Skin of body (tissue), 2 donors: ENCODE measurements around the gene LDB3. TPM values are rescaled to one million over a fixed set of nuclear protein-coding genes. Genes with fewer than 3 reads are reported as not detected.
"Not testable (repeated sequence)": the region's sequence is repeated elsewhere in the genome, so short reads cannot be mapped to it uniquely, and the experiment has no call there.

Experiments used
- DNase-seq: peaks from one replicate; lab custom pipeline; 2025; lab: John Stamatoyannopoulos, UW
- total RNA-seq: library from RNA; depleted of rRNA; stranded (reverse); fragments of >200 nt; gene quantifications from one replicate; pipeline ENCODE4 v1.2.3, GENCODE V29; 2014

LDB3 gene
- total RNA-seq, 1 donor from 2014 or later, result 25.0 TPM

DNA sequence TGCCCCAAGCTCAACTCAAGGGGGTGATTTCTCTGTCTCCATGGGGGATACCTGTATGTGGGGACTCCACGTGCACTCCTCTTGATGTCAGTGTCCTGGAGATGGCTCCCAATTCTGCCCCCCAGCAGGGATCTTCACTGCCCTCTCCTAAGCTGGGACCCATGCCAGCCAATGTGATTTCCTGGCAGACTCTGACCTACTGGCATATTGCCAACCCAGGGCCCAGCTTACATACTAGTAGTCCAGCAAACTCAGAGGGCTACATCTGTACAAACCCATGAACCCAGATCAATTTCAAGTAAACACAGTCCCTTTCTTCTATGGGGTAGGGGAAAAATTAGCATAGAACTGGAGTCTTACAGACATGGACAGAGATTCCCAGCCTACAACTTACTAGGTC lies 61.9 kb downstream of the LDB3 start:
- DNase-seq, result no peak

DNA sequence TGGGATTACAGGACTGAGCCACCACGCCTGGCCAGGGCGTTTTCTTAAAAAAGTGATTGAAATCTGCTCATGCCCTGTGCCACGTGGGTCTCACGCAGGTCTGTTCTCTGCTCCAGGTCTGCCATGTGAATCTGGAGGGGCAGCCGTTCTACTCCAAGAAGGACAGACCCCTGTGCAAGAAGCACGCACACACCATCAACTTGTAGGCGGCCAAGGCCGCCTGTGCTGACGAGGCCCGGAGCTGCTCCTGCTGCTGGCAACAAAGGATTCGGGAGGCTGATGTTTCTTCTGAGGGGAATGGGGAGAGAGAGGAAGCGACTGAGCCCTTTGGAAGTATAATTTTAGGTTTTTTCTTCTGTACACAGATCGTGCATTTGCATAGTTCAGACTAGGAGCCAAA lies 64.5 kb downstream of the LDB3 start:
- no peak for DNase-seq

GRCh38 chr10:86733260-86733671 lies 65.0 kb downstream of the LDB3 start:
- DNase-seq, result no peak

- DNase-seq, result no peak
Observed at GRCh38 chr10:86734207-86734988, 66.1 kb downstream of the LDB3 start.

GRCh38 chr10:86735278-86735677 lies 67.0 kb downstream of the LDB3 start:
- not testable (repeated sequence) for DNase-seq

DNA sequence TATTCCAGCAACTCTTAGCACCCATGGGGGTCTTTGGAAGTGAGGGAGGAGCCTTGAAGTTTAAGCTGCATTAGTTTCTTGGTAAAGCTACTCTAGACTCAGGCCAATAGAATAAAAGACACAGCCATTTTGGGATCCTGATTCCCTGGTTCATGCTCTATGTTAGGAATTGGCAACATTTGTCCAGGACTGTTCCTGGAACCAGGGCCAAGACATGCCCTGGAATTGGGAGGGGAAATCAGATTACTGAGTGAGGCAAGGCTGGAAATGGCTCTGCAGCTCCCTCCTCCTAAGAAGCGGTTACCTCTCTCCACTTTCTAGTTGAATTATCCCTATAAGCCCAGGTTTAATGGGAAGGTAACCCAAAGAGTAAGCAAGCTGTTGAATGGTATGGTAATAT lies 73.9 kb downstream of the LDB3 start:
- no peak for DNase-seq

GRCh38 chr10:86744067-86744725 lies 75.9 kb downstream of the LDB3 start:
- DNase-seq, result no peak

GRCh38 chr10:86747796-86748581 lies 79.7 kb downstream of the LDB3 start:
- DNase-seq, result peak; percentile 87

- DNase-seq, result no peak
Observed at GRCh38 chr10:86749854-86750253, 81.5 kb downstream of the LDB3 start.

DNA sequence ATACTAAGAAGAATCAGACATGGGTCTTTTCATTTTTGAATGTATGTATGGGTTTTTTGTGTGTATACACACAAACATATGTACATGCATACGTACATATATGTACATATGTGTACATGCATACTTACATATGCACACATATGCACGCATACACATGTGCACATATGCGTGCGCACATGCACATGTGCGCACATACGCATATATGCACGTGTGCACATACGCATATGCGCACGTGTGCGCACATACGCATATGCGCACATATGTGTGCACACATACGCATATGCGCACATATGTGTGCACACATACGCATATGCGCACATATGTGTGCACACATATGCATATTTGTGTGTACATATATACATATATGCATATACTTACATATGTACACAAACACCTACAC lies 83.2 kb downstream of the LDB3 start:
- no peak for DNase-seq

DNA sequence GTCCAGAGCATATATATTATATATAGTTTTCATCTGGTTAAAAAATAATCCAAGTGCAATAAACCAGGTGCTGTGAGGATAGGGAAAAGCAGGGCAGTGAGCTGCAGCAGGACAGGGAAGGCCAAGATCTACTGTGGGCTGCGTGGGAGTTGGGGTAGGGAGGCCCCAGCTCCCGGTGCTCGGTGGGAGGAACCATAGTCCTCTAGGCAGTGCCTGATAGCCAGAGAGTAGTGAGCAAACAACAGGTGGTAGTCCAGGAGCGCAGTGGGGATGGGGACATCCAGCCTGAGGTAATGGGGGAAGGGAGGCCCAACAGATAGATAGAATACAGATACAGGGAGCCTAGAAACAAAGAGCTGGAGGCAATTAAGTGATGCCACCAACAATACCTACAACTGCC lies 84.0 kb downstream of the LDB3 start:
- DNase-seq, result no peak

DNA sequence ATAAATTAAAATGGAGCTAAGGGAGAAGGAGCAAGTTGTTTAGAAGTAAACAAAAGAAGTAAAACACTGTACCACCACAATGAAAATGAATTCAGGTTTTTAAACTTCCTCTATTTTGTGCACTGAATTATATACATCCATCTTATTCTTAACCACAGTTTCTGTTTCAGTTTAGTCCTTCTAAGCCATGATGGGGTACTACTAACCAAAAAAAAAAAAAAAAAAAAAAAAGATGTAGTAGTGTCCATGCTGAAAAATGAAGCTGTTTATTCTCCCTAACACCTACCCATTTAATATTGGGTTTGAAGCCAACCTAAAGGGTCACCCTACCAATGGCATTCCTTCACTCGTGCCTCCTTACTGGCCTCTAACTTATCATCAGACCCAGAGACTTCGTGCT lies 84.7 kb downstream of the LDB3 start:
- no peak for DNase-seq

DNA sequence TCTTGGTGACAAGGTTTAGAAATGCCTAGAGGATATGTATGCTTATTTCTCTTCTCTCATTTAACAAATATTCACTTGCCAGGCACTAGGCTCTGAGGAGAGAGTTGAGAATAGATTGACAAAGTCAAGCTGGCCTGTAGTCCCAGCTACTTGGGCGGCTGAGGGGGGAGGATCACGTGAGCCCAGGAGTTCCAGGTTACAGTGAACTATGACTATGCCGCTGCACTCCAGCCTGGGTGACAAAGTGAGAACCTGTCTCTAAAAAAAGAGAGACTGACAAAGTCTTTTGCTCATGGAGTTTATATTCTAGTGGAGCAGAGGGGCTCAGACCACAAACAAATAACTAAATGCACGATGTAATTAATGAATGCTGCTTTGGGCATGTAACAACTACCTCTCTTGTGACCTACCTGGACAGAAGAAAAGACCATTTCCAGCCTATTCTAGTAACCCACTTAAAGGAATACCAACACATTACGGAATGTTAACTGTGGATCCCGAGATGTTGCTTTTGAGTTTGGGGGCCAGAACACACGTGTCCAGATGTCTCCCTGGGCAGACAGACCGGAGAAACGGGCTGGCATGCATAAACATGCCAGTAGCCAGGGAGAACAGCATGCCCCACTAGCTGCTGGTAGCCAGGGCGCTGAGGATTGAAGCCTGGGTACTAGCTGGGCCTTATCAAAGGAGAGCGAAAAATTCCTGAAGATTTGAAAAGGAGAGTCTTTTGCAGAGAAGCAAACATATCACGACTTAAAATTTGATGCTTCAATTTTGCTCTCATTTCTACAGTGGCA lies 85.5 kb downstream of the LDB3 start:
- no peak for DNase-seq

DNA sequence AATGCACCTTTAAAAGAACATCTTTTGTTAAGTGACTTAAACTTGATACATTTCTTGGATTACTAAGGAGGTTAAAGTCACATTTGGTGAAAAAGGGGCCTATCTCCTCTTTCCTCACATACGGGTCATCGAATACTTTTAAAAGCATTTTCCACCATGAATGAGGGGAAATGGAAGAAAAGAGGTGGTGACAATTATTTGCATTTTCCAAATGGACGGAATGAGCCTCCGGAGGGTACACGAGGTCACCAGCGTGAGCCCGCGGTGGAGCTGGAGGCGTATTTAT lies 87.1 kb downstream of the LDB3 start:
- DNase-seq, result peak; percentile 56

DNA sequence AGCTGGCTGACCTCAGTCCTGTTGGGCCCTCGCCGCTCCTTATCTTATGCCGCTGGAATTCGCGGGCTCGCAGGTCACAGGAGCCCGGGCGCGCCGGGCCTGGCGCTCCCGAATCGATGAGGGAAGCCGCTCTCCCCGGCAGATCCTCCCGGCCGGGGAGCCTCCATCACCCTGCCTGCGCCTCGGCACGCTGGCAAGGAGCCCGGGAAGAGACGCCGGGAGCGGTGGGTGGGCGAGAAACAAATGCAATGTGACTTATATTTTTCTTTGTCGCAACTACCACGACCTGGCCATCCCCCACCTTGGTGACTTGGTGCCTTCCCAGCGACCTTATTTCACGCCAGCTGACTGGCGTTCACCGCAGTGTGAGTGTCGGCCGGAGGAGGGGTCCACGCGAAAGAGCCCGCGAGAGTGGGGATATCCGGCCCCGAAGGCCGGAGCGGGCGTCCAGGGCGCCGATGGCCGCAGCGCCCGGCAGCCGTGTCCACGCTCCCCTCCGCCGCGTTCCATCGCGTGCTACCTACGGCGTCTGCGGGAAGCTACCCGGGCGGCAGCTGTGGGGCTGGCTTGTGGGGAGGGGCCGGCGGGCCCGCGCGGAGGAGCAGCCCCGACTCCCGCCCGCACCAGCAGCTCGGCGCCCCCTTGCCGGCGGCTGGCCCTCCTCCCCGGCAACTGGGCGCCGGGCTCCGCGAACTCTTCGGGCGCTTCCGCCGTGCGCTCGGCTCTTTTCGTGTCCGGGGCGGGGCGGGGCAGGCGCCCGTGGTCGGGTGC lies 87.6 kb downstream of the LDB3 start:
- DNase-seq, result peak; percentile 91

DNA sequence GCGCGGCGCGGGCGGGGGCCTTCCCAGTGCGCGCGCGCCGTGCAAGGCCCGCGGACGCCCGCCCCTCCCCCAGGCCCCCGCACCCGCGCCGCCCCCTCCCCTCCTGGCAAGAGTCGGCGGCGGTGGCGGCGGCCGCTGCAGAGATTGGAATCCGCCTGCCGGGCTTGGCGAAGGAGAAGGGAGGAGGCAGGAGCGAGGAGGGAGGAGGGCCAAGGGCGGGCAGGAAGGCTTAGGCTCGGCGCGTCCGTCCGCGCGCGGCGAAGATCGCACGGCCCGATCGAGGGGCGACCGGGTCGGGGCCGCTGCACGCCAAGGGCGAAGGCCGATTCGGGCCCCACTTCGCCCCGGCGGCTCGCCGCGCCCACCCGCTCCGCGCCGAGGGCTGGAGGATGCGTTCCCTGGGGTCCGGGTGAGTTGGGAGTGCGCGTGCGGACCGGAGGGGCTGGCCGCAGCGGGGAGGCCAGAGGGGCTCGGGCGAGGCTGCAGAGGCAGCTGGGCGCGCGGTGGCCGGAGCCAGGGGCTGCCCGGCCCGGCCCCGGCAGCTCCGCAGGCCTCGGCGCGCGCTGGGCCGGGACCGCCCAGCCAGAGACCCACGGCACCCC lies 88.3 kb downstream of the LDB3 start, which contains the start of gene BMPR1A:
TSS of gene BMPR1A (plus strand) at position 109 of the 602 bp plus-strand sequence. CDS start 119,400 bp downstream, outside the sequence.
- DNase-seq, result no peak

- peak; percentile 80 for DNase-seq
Observed at GRCh38 chr10:86757113-86757972, 89.0 kb downstream of the LDB3 start.

DNA sequence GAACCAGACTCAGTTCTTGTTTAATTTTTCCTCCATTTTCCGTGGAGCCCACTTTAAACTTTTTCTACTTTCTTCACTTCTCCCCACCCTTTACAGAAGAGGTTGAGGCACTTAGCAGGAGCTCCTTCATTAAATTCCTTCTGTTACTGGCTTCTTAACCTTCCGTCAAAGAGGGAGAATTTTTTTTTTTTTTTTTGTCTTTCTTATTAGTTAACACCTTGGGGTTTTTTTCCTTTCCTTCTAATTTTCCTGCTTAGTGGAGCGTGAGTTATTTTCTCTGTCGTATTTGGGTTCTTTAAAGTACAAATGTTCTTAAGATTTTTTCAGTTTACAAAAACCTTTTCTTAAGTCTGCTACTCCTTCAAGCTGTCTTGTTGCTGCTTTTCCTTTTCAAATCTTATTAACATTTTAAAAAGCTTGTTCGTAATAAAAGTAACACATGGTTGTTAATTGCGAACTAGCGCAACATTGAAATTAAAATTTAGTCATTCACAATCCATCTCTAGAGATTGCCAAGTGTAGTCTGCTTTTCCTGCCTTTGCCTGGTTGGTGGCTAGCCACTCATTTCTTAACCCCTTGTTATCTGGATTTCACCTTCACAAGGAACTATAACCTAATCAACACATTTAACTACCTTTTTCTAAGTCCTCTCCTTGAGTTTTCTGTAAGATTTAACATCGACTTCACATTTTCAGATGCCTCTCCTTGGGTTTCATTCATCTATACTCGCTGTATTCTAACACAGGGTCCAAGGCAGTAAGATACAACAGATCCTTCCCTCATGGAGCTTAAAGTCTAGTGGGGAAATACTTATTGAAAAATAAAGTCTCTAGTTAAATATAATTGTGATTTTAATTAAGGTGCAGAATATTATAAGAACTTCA lies 90.1 kb downstream of the LDB3 start:
- DNase-seq, result no peak
